GM18907 (cell line): ENCODE data around the gene COPS4.
"Not testable (repeated sequence)": the region's sequence is repeated elsewhere in the genome, so short reads cannot be mapped to it uniquely, and the experiment has no call there.

ENCODE experiments used
- ATAC-seq: cut with Tn5 transposase; IDR thresholded peaks from one replicate; pipeline ENCODE4 v1.9.1; 2021; ENCODE audit warnings: mild to moderate bottlenecking, moderate library complexity; ENCODE audit not compliant: unreplicated experiment

Gene COPS4

DNA sequence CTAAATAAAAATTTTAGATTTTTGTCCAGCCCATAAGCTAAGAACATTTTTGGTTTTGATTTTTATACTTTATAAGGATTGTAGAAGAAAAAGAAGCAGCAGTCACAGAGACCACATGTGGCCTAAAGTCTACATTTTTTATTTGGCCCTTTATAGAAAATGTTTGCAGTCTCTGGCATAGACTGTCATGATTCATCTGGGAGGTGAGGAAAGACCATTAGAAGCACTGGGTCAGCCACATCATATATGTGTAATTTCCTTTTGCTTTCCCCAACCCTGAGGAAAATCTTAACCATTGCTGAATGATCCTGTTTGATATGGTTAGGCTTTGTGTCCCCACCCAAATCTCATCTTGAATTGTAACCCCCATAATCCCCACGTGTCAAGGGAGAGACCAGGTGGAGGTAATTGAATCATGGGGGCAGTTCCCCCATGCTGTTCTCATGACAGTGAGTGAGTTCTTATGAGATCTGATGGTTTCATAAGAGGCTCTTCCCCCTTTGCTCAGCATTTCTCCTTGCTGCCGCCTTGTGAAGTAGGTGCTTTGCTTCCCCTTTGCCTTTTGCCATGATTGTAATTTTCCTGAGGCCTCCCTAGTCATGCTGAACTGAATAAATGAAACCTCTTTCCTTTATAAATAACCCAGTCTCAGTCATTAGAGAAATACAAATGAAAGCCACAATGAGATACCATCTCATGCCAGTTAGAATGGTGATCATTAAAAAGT is 12.1 kb upstream of the COPS4 start:
- ATAC-seq, result no peak

DNA sequence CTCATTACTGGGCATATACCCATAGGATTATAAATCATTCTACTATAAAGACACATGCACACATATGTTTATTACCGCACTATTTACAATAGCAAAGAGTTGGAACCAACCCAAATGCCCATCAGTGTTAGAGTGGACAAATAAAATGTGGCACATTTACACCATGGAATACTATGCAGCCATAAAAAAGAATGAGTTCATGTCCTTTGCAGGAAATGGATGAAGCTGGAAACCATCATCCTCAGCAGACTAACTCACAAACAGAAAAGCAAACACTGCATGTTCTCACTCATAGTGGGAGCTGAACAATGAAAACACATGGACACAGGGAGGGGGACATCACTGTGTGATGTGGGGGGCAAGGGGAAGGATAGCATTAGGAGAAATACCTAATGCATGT is 11.4 kb upstream of the COPS4 start:
- ATAC-seq, result not testable (repeated sequence)

DNA sequence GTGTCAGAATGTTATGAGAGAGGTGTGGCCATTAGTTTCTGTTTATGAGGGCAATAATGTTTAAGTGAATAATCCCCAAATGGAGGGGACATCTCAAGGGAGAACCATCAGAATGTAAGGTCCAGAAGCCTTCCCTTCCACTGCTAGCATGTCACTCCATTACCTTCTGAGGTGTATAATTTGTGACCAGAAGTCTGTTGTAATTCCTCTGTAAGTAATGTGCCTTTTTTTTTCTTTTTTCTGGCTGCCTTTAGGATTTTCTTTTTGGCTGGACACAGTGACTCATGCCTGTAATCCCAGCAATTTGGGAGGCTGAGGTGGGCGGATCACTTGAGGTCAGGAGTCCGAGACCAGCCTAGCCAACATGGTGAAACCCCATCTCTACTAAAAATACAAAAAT is 10.8 kb upstream of the COPS4 start:
- no peak for ATAC-seq

DNA sequence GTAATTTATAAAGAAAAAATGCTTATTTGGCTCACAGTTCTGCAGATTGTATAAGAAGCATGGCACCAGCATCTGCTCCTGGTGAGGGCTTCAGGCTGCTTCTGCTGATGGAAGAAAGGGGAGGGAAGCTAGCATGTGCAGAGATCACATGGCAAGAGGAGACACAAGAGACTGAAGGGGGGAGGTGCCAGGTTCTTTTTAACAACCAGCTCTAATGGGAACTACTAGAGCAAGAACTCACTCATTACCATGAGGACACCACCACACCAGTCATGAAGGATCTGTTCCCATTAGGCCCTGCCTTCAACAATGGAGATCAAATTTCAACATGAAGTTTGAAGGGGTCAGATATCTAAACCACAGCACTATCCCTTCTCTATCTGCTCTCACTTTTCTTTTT is 9.4 kb upstream of the COPS4 start:
- no peak for ATAC-seq

DNA sequence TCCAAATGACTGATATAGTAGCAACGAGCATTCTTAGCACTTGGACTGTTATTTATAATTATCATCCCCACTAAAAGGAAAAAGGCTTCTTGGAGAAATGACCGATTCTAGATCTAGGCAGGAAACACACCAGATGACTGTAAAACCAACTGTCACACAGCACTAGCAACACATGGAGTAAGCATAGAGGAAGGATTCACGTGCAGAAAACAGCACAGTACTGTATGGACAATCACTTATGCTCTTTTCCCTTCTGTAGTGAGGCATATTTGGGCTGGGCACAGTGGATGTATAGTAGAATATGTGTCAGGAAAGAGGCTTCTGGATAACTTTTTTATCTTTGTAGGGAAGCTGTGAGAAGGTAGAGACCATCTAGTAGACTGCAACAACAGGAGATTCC is 6.0 kb upstream of the COPS4 start:
- no peak for ATAC-seq

DNA sequence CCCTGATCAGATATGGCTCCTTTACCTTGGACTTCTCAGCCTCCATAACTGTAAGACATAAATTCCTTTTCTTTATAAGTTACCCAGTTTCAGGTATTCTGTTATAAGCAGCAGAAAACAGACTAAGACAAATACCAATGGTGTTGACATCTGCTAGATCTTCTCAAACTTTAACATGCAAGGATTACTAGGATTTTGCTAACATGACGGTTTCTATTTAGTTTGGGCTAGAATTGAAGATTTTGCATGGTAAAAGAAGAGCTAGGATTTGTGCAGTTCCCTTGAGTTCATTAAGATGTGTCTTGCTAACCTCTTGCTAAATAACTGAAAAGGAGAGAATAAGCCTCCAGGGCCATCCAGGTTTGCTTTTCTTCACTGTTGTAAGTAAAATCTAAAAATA is 5.3 kb upstream of the COPS4 start:
- no peak for ATAC-seq

DNA sequence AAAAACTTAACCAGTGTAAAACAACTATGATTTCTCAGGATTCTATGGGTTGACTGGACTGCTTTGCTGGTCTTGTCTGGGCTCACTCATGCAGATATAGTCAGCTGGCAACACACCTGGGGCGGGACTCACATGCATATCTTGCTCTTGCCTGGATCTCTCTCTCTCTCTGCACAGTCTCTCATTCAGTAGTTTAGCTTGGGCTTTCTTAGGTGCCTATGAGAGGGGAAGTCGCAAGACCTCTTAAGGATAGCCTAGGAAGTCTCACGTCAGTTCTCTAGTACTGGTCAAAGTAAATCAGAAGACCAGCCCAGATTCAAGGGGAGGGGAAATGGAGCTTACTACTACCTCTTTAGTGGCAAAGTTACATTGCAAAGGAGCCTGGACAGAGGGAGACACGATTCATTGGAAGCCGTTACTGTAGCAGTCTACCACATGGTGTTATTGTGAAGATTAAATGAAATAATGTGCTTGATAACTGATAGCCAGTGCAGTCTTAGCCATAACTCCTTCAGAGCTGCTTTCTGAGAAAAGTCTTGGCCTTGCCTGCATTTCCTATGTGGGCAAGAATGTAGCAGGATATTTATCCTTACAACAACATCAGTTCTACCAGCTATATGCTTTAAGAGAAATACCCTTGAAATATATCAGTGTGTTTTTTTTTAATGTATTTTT is 2.1 kb downstream of the COPS4 start:
- ATAC-seq, result no peak

DNA sequence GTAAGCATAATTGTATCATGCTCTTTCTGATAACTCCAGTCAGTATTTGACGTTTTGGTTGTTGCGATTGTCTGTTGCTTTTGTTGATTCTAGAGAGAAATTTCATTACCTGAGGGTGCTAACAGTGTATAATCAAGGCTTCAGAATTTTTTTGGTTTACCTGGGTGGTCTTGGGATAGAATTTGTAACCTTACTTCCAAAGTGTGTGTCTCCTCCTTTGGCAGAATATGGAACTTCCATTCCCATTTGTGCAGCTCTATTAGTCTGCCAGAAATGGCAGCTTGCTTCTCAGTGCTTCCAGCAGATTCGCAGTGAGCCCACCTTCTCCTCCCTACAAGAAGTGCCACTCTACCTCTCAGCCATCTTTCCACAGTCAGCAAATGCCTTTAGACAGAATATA is 5.3 kb downstream of the COPS4 start:
- ATAC-seq, result no peak

DNA sequence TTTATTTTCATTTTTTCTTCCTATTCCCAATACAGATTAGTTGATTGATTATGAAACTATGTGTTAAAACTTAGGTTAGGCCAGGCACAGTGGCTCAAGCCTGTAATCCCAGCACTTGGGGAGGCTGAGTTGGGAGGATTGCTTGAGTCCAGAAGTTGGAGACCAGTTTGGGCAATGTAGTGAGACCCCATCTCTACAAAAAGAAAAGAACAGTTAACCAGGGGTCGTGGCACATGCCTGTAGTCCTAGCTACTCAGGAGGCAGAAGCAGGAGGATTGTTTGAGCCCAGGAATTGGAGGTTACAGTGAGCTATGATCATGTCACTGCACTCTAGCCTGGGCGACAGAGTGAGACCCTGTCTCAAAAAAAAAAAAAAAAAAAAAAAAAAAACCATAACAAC is 8.2 kb downstream of the COPS4 start:
- not testable (repeated sequence) for ATAC-seq

DNA sequence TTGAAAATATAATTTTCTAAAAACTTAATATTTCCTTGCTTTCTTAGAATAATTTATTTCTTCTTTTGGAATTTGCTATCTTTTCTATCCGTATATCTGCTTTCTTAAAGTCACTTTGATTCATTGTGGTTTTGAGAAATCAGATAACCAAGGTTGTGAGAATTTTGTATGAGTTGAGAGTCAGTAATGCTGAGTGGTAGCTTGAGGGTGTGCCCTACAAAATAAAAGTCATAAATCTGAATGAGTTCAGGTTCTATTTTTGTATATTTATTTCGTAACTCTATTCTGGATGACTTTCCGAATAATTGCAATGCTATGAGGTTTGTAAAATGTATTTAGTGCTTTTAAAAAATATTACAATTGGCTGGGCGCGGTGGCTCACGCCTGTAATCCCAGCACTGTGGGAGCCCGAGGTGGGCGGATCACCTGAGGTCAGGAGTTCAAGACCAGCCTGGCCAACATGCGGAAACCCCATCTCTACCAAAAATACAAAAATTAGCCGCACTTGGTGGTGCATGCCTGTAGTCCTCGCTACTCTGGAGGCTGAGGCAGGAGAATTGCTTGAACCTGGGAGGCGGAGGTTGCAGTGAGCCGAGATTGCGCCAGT is 8.9 kb downstream of the COPS4 start:
- no peak for ATAC-seq

DNA sequence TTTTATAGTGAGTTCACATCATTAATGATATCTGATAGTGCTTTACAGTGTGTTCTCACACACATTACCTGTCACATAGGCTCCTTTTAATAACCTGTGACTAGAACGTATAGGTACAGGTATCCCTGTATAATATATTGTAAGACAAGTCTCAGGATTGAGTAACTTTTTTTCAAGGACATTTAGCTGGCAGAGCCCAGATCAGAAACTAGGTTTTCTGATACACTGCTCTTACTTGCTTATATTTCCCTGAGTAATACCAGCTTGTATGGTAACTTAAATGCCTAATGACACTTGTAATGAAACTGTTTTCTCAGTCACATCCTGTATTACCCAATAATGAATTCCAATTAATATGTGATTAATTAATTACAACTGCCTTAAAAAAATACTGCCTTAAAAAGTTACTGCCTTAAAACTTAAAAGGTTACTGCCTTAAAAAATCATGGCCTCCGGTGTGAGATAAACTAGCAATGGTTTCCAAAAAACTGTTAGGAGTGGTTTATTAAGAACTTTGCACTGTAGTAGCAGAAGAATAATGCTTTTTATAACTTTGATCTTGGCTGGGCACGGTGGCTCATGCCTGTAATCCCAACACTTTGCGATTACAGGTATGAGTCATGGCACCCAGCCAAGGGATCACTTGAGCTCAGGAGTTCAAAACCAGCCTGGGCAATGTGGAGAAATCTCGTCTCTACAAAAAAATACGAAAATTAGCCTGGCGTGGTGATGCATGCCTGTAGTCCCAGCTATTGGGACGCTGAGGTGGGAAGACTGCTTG is 11.9 kb downstream of the COPS4 start:
- no peak for ATAC-seq

DNA sequence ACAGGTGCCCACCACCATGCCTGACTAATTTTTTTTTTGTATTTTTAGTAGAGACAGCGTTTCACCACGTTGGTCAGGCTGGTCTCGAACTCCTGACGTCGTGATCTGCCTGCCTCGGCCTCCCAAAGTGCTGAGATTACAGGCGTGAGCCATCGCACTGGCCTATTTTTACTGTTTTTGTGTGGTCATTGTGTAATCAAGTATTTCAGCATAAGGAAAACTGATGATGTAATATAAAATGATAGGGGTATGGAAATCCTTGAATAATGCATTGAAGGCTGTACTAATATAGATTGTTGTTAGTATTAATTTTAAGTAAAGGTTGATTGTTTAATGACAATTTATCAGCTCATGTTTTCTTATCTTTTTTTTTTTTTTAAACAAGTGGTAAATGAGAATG is 13.8 kb downstream of the COPS4 start:
- not testable (repeated sequence) for ATAC-seq

DNA sequence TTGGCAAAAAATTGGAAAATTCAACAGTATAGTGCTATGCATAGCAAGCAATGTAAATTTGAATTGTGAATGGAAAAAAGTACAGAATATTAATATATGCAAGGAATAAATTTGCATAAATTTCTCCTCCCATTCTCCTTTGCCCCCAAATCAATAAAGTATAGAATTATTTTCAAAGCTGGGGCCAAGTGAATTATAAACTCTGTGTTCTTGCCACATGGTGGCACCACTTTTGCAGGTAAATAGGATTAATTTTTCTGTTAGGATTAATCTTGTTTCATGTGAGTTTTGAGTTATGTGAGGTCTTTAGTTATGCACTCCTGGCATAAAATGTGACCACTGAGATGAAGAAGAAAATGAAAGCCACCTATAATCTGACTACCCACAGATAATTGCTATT is 19.9 kb downstream of the COPS4 start:
- ATAC-seq, result no peak

DNA sequence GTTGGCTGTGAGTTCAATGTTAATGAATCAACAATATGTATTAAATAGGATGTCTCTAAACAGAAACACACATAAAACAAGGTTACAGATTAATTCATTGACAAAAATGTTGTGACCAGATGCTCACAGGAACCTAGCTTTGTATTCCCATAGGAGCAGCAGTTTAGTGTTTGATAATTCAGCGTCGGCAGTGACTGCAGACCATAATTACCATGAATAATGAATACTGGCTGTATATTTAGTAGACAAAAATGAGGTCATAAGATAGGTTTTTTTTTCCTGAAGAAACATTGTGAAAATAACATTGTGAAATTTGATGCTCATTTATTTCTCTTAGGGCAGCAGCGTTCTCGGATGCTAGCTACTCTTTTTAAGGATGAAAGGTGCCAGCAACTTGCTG is 27.8 kb downstream of the COPS4 start:
- ATAC-seq, result no peak

DNA sequence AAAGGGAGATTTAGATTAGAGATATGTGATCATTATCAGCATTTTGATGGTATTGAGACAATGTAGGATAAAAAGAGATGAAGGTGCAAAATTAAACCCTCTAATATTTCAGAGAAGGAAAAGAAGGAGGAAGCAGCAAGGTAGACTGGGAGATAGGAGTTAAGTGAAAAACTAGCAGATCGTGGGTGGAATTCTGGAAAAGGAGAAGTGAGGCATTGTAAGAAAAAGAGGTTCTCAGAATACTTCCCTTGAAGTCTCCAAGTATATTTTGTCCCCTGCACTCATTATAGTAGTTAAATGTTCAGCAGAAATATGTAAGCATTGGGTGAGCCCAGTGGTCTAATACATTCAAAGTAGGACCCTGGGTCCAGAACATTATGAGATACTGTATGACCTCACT is 30.3 kb downstream of the COPS4 start:
- no peak for ATAC-seq

DNA sequence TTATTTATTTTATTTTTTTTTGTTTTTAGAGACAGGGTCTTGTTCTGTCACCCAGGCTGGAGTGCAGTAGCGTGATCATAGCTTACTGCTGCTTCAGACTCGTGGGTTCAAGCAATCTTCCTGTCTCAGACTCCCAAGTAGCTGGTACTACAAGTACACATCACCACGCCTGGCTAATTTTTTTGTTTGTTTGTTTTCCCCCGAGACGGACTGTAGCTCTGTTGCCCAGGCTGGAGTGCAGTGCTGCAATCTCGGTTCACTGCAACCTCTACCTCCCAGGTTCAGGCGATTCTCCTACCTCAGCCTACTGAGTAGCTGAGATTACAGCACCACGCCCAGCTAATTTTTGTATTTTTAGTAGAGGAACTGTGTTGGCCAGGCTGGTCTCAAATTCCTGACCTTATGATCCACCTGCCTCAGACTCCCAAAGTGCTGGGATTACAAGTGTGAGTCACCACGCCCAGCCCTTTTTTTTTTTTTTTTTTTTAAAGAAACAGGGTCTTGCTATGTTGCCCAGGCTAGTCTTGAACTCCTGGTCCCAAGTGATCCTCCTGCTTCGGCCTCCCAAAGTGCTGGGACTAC is 32.2 kb downstream of the COPS4 start:
- ATAC-seq, result no peak

DNA sequence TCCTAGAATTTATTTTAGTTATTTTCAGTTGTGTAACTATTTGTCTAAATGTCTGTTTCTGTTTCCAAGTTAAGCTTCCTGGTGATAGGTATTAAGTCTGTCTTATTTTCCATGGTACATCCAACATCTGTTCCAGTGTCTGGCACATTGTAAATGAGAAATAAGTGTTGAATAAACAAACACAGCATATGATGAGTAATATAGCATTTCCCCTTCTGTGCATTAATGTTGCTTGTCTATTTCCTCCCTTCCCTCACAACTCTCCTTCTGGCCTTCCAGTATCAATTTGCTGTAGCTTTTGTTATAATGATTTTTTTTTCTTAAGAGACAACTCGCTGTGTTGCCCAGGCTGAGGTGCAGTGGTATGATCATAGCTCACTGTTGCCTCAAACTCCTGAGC is 36.1 kb downstream of the COPS4 start:
- ATAC-seq, result no peak

DNA sequence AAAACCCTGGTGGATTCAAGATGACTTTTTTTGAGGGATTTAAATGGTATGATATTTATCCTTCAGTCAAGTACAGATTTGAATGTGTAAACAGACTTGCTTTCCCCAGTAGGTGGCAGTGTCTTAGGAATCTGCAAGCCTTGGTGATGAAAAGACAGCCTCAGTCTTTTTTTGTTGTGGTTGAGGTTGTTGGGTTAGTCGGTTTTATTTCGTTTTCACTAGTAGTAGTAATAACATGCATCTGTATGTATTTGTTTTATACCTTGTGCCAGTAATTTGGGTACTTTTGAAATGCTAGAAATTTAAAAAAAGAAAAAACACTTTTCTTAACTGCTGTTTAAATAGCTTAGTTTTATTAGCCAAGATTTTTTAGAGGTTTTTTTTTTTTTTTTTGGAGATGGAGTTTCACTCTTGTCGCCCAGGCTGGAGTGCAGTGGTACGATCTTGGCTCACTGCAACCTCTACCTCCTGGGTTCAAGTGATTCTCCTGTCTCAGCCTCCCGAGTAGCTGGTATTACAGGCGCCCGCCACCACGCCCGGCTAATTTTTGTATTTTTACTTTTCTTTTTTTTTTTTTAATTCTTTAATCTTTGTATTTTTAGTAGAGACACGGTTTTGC is 39.2 kb downstream of the COPS4 start:
- ATAC-seq, result peak; percentile 90

DNA sequence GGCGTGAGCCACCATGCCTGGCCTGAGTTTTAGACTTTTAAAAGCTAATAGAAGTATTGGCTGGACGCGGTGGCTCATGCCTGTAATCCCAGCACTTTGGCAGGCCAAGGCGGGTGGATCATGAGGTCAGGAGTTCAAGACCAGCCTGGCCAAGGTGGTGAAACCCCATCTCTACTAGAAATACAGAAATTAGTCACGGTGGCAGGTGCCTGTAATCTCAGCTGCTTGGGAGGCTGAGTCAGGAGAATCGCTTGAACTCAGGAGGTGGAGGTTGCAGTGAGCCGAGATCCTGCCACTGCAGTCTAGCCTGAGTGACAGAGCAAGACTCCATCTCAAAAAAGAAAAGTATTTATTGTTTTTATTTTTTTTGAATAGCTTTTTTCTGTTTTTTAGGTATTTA is 39.8 kb downstream of the COPS4 start:
- ATAC-seq, result peak; percentile 38

DNA sequence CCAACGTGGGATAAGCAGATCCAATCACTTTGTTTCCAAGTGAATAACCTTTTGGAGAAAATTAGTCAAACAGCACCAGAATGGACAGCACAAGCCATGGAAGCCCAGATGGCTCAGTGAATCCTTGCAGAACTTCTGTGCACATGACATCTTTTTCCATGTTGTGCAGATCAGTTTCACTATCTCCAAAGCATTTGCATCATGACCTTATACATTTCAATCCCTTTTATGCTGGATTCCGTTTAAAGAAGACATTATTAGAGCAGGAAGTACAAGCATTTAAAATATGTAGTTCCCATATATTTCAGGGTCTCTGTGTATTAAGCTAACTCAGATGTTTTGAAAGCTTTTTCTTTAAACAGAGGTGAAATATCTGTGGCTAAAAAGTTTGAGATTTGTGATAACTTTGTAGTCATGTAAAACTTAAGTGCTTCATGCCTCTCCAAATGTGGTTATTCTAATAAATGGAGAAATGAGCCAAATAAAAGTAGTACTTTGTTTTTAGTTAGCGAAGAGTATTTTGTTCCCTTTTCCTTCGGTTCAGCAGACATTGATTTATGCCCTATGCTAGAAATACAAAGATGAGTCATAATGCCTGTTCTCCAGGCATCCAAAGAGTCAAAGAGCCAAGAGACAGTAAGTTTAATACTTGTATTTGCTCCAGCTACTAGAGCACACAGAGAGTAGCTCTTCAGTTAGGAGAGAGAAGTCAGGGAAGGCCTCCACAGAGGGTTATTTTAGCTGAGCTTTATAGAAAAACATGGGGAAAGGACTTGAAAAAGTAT is 40.5 kb downstream of the COPS4 start:
- no peak for ATAC-seq
